GM18498 (cell line): Measurements from ENCODE around the gene APEH.
A peak's percentile ranks its signal among the peaks of the same experiment; 100 is the strongest.
"Not testable (repeated sequence)": the region's sequence is repeated elsewhere in the genome, so short reads cannot be mapped to it uniquely, and the experiment has no call there.

Source experiments
- ATAC-seq: cut with Tn5 transposase; IDR thresholded peaks from one replicate; pipeline ENCODE4 v1.9.1; 2021; ENCODE audit warnings: mild to moderate bottlenecking, moderate library complexity; ENCODE audit not compliant: unreplicated experiment

The APEH gene

DNA sequence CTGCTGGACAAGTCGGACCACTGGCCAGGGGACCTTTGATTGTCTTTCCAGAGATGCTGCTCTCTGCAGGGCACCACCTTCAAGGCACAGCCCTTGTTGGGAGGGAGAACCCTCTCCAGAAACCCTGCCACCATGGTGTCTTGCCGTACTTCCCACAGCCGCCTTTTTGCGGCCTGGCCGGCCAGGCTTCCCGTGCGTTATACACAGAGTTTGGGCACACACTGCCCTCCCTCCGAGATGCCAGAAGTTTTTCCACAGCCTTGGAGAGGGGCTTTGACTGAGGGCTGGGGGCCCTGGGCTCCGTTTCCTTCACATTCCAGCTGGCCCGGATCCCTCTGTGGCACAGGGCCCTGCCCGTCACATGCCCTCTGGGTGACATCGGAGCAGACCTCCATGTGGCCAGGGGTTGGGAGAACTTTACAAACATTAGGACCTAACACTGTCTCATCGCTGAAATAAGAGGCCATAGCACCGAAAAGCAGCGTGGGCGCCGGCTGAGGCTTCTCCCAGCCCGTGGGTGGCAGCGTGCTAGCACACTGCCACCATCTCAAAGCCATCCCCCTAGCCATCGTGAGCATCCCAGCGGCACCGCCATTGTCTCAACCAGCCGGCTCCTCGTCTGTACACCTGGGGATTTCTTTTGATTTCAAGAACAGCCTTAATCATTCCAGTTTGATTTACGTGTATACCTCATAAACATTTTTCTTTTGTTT, 6.3 kb upstream of the APEH start:
- ATAC-seq, result no peak

DNA sequence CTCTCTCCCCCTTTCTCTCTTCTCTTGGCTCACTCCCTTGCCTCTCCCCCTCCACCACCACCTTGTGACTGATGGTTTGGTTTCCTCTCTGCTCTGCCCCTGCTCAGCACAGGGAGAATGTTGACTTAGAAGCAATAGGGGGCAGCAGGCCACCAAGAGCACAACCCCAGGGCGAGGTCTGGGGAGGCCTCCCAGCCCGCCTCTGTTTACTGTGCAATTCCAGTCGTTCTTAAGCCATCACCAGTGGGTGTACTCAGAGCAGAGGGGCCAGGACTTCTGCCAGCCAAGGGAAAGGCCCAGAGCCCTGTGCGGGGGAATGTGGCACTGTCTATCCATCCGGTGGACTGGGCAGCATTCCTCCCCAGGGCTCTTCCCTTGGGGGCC, 5.7 kb upstream of the APEH start:
- ATAC-seq, result no peak

- no peak for ATAC-seq
These were observed 5.3 kb upstream of the APEH start for GRCh38 chr3:49668861-49669260.

DNA sequence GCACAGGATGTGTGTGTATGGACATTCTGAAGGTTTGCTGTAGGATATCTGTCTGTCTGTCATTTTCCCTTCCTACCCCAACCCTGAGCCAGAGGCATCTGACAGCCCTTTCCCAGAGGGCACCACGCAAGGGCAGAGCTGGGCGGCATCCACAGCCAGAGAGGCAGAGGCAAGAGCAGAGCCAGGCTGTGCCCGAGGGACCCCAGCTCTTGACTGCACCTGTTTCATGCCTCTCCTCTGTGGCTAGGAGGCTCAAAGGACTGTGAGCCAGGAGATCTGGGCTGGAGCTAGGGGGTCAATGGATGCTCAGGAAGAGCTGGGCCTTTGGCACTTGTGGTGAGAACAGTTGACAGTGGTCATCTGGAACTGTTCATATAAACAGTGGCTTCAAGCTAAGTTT, 4.8 kb upstream of the APEH start:
- ATAC-seq, result no peak

GRCh38 chr3:49670940-49671290, 3.2 kb upstream of the APEH start:
- ATAC-seq, result no peak

DNA sequence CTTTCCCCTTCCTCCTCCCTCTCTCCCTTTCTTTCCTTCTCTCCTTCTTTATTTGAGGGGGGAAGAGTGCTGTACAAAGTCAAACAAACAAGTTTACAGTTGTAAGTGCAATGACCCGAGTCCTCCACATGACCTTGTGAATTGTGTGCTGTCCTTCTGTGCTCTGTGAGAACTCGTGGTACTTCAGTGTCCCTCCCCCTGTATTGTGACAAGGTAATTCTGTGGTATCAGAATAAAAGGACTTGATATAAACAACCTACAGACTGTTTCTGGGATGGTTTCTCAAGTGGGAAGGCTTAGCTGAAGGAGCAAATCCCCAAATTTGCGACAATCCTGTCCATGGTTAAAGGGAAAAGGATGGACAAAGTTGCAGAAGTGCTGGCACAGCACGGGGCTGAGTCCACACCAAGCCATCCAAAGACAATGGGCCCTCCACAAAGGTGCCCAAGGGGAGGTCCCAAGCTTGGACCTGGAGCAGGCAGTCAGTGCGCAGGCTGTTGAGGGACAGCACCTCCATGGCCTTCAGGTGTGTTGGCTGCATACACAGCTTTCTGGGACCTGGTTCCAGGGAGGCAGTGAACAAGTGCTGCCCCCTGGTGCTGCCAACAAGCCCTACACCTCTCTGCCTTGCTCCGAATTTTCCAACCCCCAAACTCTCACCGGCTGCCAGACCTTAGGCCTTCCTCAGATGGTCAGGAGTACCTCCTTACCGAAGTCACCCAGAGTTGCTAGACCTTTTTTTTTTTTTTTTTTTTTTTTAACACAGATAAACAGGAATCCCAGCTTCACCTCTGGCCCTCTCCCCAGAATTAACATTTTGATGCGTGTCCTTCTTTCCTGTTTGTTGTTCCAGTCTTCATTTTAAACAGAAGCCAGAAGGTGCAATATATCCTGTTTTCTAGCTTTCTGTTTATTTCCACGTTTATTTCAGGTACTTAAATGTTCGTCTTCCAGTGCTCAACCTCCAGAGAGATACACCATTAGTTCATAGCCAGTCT, 2.6 kb upstream of the APEH start:
- ATAC-seq, result no peak

- no peak for ATAC-seq
These were observed 933 bp upstream of the APEH start for GRCh38 chr3:49673121-49673714.

GRCh38 chr3:49674497-49674983, 389 bp downstream of the APEH start:
- peak; percentile 25 for ATAC-seq

DNA sequence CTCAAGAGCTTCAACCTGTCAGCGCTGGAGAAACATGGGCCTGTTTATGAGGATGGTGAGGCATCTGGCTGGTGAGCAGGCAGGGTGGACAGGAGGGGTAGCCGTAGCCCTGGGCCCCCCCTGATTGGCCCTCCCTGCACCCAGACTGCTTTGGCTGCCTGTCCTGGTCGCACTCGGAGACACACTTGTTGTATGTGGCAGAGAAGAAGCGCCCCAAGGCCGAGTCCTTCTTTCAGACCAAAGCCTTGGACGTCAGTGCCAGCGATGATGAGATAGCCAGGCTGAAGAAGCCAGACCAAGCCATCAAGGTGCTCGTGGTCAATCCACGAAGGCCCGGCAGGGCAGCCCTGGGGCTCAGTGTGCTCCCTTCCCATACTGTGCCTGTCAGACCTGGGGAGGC, 1.8 kb downstream of the APEH start:
- no peak for ATAC-seq

DNA sequence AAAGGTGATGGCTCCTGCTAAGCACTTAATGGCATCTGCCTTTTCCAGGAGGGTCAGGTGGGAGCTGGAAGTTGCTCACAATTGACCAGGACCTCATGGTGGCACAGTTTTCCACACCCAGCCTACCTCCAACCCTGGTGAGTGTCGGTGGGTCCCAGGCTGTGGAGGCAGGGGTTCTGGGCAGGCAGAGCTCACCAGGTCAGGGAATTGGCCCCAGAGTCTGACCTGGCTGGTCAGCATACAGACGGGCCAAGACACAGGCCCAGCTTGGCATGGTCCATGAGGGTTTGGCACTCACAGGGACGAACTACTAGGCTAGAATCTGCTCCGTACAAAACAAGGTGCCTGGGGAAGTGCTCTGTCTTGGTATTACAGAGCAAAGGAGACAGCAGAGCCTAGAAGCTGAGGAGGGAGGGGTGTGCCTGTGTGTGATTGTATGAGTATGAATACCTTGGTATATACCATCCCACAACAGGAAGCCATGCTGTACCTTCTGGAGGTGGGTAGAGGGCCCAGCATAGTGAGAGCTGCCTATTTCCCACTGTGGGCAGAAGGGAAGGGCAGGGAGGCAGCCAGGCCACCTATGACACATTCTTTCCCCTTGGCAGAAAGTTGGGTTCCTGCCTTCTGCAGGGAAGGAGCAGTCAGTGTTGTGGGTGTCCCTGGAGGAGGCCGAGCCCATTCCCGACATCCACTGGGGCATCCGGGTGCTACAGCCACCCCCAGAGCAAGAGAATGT, 6.5 kb downstream of the APEH start:
- no peak for ATAC-seq

DNA sequence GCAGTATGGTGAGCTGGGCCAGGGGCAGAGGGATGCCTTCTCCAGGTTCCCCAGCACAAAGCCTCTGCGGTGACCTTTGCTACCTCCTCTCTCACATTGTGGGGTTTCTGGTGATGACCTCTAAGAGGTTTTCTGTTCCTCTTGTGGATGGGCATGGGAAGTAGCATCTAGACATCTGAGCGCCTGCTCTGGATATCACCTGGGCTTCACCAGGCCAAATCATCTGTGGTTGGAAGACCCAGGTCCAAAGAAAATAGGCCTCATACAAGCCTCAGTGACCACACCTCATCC, 7.0 kb downstream of the APEH start:
- ATAC-seq, result no peak

- ATAC-seq, result no peak
These were observed 7.4 kb downstream of the APEH start for GRCh38 chr3:49681543-49681942.

DNA sequence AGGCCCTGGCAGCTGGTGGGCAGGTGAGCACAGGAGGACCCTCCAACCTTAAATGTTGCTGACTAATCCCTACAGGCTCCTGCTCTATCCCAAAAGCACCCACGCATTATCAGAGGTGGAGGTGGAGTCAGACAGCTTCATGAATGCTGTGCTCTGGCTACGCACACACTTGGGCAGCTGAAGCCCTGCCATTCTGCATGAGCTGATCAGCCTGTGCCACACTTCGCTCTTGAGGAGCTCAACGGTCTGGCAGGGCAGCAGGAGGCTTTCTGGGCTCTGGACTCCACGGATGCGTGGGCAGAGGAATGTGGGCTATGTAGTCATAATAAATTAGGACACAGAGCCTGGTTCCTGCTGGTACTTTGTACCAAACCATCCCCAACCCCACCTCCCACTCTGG, 9.0 kb downstream of the APEH start:
- ATAC-seq, result no peak

GRCh38 chr3:49684453-49684852, 10.3 kb downstream of the APEH start:
- ATAC-seq, result not testable (repeated sequence)

DNA sequence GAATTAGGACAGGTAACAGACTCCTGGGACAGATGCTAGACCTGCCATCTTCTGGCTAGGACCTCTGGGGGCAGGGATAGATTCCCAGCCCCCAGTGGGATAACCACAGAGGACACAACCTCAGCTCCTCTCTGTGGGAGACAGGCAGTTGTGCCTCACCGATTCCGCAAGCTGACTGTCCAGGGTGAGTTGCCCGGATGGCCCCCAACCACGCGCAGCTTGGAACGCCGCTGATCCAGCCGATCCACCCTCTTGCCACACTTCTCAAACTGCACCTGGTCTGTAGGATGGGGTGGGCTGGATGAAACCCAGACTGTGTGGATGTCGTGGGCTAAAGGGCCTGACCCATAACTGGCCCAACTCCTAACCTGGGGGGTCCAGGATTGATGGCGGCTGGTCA, 11.0 kb downstream of the APEH start:
- ATAC-seq, result not testable (repeated sequence)

DNA sequence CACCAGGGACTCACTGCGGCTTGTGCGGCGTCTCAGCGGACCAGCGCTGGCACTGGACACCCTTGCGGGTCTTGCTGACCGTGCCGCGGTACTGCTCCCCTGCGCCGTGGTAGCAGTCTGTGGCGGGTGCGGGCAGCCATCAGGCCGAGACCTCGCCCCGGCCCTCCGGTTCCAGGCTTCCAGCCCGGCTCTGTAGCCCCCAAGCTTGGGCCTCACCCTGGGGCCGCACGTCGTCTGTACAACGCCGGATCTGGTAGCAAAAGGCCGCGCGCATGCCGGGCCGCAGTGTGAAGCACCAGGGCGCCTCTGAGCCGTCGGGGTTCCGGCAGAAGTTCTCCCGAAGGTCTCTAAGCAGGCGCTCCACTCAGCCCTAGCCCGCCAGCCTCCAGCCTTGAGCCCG, 11.7 kb downstream of the APEH start:
- not testable (repeated sequence) for ATAC-seq

- not testable (repeated sequence) for ATAC-seq
These were observed 12.2 kb downstream of the APEH start for GRCh38 chr3:49686346-49686745.

- ATAC-seq, result not testable (repeated sequence)
These were observed 12.7 kb downstream of the APEH start for GRCh38 chr3:49686769-49687423.

GRCh38 chr3:49687424-49687795, 13.3 kb downstream of the APEH start:
- ATAC-seq, result not testable (repeated sequence)

GRCh38 chr3:49688338-49689045, 14.3 kb downstream of the APEH start:
- ATAC-seq, result peak; percentile 3
